Measurements from ENCODE around the gene PCK2. TPM values are rescaled to one million over a fixed set of nuclear protein-coding genes. Genes with fewer than 3 reads are reported as not detected.

Gene PCK2
- total RNA-seq, 1 donor from 2014 or later, result 18.7 TPM

GRCh38 chr14:24060984-24061913, 32.9 kb upstream of the PCK2 start:
- DNase-seq (ENCODE audit: extremely low spot score in 2 of 2), result no peak
- no peak overlapping the region for H3K27ac ChIP-seq
- intact Hi-C loops (cut with DNase I), result no loop called here
- TF ChIP-seq POLR2A (IDR thresholded peaks at IDR 0.05), result no peak
- TF ChIP-seq POLR2AphosphoS5 (IDR thresholded peaks at IDR 0.05; ENCODE audit: insufficient read depth in 1 of 2, low read depth in 1 of 2), result no peak
- TF ChIP-seq, protein P1, sequence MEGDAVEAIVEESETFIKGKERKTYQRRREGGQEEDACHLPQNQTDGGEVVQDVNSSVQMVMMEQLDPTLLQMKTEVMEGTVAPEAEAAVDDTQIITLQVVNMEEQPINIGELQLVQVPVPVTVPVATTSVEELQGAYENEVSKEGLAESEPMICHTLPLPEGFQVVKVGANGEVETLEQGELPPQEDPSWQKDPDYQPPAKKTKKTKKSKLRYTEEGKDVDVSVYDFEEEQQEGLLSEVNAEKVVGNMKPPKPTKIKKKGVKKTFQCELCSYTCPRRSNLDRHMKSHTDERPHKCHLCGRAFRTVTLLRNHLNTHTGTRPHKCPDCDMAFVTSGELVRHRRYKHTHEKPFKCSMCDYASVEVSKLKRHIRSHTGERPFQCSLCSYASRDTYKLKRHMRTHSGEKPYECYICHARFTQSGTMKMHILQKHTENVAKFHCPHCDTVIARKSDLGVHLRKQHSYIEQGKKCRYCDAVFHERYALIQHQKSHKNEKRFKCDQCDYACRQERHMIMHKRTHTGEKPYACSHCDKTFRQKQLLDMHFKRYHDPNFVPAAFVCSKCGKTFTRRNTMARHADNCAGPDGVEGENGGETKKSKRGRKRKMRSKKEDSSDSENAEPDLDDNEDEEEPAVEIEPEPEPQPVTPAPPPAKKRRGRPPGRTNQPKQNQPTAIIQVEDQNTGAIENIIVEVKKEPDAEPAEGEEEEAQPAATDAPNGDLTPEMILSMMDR (IDR thresholded peaks at IDR 0.05), result no peak
- no peaks in the 10 kb centered on the region for H3K27me3 ChIP-seq
- H3K4me1 ChIP-seq, result no peaks in the 10 kb centered on the region
- no peaks in the 10 kb centered on the region for H3K9me3 ChIP-seq
- H3K36me3 ChIP-seq, result no peaks in the 10 kb centered on the region
- H3K4me3 ChIP-seq, result no peak overlapping the region

DNA sequence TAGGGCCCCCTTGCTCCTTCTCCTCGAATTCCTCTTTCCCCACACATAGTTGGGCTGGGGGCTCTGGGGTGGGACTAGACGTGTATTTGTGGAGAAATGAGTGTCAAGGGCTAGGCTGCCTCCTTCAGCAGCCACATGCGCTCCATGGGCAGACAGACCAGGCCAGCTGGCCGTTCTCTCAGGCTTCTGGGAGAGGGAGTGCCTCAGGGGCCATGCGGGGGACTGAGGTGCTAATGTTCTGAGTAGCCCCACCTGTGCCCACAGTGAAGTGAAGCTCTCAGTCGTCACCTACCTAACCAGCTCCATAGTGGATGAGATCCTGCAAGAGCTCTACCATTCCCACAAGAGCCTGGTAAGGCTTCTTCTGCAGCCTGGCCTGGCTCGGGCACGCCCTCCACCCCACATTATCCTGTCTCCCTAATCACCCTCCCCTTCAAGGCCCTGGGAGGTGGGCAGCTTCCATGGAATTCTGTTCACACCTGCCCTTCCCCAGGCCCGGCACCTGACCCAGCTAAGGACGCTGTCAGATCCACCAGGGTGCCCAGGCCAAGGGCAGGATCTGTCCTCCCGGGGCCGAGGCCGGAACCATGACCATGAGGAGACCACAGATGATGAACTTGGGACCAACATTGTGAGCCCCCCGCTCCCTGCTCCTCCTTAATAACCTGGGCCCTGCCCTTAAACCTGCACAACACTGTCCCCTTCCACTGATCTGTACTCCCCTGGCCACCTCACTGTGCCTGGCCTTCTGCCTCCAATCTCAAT, 31.7 kb upstream of the PCK2 start:
- no peaks in the 10 kb centered on the region for H3K27me3 ChIP-seq
- H3K27ac ChIP-seq, result no peak overlapping the region
- no peaks in the 10 kb centered on the region for H3K9me3 ChIP-seq
- intact Hi-C loops (cut with DNase I), result no loop called here
- H3K4me3 ChIP-seq, result no peak overlapping the region
- H3K36me3 ChIP-seq, result no peaks in the 10 kb centered on the region
- TF ChIP-seq POLR2A (IDR thresholded peaks at IDR 0.05), result no peak
- TF ChIP-seq, protein P1 (IDR thresholded peaks at IDR 0.05), result no peak
- TF ChIP-seq POLR2AphosphoS5 (IDR thresholded peaks at IDR 0.05; ENCODE audit: insufficient read depth in 1 of 2, low read depth in 1 of 2), result no peak
- no peak for DNase-seq (ENCODE audit: extremely low spot score in 2 of 2)
- no peaks in the 10 kb centered on the region for H3K4me1 ChIP-seq

DNA sequence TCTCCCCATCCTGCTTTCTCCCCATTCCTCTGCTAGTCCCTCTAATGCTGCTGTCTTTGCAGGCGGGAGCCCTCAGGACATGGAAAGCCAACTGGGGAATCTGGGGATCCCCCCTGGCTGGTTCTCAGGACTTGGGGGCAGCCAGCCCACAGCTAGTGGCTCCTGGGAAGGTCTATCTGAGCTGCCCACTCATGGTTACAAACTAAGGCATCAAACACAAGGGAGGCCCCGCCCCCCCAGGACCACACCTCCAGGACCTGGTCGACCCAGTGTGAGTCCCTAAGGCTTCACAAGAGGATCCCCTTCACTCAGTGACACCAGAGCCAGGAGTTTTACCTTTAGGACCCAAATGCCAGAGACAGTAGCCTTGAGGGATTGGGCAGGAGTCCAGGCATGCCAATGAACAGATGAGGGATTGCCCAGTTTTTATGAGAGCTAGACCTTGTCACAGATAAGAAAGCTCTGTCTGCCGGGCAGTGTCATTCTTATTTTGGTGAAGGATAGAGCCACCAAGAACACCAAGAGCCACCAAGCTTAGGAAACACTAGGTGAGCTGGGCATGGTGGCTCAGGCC, 30.8 kb upstream of the PCK2 start:
- no peak overlapping the region for H3K4me3 ChIP-seq
- TF ChIP-seq POLR2AphosphoS5 (IDR thresholded peaks at IDR 0.05; ENCODE audit: insufficient read depth in 1 of 2, low read depth in 1 of 2) (no peak), POLR2A (IDR thresholded peaks at IDR 0.05) (no peak)
- TF ChIP-seq, protein P1 (IDR thresholded peaks at IDR 0.05), result no peak
- DNase-seq (ENCODE audit: extremely low spot score in 2 of 2), result no peak
- no peaks in the 10 kb centered on the region for H3K27me3 ChIP-seq
- no peak overlapping the region for H3K27ac ChIP-seq
- intact Hi-C loops (cut with DNase I), result no loop called here
- H3K9me3 ChIP-seq, result no peaks in the 10 kb centered on the region
- no peaks in the 10 kb centered on the region for H3K4me1 ChIP-seq
- H3K36me3 ChIP-seq, result no peaks in the 10 kb centered on the region

DNA sequence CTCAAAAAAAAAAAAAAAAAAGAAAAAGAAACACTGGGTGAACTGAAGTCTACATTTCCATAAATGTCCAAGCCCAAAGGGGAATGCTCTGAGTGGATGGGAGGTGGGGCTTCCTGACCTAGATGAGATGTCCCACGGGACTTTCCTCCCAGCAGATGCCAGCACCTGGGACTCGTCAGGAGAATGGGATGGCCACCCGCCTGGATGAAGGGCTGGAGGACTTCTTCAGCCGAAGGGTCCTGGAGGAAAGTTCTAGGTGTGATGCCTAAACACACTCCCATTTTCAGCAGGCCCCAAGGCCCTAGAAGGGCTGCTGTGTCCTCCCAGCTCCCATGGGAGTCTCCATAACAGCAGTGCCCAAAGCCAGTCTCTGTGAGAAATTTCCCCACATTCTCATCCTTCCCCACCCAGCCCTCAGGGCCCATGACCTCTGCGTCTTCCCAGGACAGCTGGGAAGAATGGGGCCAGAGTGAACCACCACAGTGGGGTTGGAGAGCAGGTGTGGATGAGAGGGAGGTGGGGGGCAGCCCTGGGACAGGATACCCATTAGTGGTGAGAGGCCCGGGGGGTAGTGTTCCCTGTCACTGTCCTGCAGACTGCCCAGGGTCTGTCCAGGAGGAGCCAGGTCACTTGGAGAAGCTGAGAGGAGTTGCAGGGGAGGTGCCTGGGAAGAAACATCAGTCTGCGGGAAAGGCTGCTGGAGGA, 29.9 kb upstream of the PCK2 start:
- Histone ChIP-seq H3K4me3 (no peak overlapping the region), H3K4me1 (no peaks in the 10 kb centered on the region), H3K36me3 (no peaks in the 10 kb centered on the region), H3K27ac (no peak overlapping the region), H3K27me3 (no peaks in the 10 kb centered on the region), H3K9me3 (no peaks in the 10 kb centered on the region)
- no peak for DNase-seq (ENCODE audit: extremely low spot score in 2 of 2)
- intact Hi-C loops (cut with DNase I), result no loop called here
- TF ChIP-seq POLR2AphosphoS5 (IDR thresholded peaks at IDR 0.05; ENCODE audit: insufficient read depth in 1 of 2, low read depth in 1 of 2) (no peak), POLR2A (IDR thresholded peaks at IDR 0.05) (no peak)
- TF ChIP-seq, protein P1 (IDR thresholded peaks at IDR 0.05), result no peak

Data from vagina (tissue), 2 donors.